Mammary epithelial cell (primary cell): ENCODE measurements around the gene AQP2.

Experiments used
- EZH2 ChIP-seq: IDR thresholded peaks from 2 replicates; pipeline ENCODE4 v1.6.1; 2012; ENCODE audit warnings: low read length, inconsistent platforms, borderline replicate concordance
- TF ChIP-seq, protein P1 (sequence below), 2 donors: IDR thresholded peaks in 1 of 2; conservative IDR thresholded peaks in 1 of 2; 2 replicates each; pipeline ENCODE4 v1.5.1; 2011 to 2012; ENCODE audit warnings: inconsistent platforms in 2 of 2, low read length in 2 of 2, mild to moderate bottlenecking in 2 of 2, control low read depth in 1 of 2, low read depth in 1 of 2; ENCODE audit not compliant: insufficient read depth in 1 of 2; ENCODE audit errors: extremely low read depth in 1 of 2

DNA sequence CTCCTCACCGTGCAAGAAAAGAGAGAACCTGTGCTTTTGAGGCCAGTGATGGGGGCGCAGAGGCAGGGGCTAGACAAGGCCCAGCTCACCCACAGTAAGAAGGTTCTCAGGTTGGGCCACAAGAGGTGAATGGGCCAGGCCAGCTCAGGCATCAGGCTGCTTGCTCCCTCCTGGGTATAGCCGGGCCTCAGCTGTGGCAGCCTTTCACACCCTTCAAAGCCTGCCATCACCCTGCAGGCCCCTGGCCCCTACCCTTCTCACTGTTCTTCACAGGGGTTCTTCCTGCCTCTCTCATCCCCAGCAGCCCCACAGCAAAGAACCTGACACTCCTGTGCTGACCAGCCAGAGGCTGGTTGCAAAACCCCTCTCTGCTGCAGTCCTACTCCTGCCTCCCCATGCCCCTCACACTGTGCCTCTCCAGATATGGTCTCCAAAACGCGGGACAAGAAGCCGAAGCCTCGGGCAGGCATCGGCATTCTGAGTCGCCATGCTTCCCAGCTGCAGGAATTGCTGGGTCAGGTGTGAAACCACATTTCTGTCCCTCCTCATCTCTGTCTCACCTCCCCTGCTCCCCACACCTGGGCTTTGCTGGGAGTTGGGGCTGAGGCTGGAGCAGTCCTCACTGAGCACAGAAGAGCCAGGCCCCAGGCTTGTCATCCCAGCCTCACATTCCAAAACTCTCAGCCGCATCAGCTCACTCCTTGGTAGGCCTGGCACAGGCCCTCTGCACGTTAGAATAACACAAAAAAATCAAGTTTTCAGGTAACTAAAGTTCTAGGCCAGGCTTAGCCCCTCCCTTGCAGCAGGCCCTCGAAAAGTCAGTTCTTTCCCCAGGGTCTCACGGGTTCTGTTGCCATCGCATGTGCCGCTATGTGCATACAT lies 40.0 kb upstream of the AQP2 start:
- TF ChIP-seq, protein P1, sequence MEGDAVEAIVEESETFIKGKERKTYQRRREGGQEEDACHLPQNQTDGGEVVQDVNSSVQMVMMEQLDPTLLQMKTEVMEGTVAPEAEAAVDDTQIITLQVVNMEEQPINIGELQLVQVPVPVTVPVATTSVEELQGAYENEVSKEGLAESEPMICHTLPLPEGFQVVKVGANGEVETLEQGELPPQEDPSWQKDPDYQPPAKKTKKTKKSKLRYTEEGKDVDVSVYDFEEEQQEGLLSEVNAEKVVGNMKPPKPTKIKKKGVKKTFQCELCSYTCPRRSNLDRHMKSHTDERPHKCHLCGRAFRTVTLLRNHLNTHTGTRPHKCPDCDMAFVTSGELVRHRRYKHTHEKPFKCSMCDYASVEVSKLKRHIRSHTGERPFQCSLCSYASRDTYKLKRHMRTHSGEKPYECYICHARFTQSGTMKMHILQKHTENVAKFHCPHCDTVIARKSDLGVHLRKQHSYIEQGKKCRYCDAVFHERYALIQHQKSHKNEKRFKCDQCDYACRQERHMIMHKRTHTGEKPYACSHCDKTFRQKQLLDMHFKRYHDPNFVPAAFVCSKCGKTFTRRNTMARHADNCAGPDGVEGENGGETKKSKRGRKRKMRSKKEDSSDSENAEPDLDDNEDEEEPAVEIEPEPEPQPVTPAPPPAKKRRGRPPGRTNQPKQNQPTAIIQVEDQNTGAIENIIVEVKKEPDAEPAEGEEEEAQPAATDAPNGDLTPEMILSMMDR (conservative IDR thresholded peaks at IDR 0.05 in 1 of 2, IDR thresholded peaks at IDR 0.05 in 1 of 2; ENCODE audit: extremely low read depth in 1 of 2, insufficient read depth in 1 of 2, low read depth in 1 of 2, low read length in 2 of 2), result no peak
- no peak for TF ChIP-seq EZH2
